A673 (cell line): ENCODE measurements around the gene XRCC1. TPM values are rescaled to one million over a fixed set of nuclear protein-coding genes. Genes with fewer than 3 reads are reported as not detected.

Experiments used
- BruUV-seq: library from RNA; stranded (reverse); fragments of 400-500 nt; replicated peaks from 2 replicates; lab custom pipeline; 2021; lab: Mats Ljungman, UMichigan
- CTCF ChIA-PET: fragments of 300-600 bp; sonication (Branson Sonifier 250); formaldehyde crosslinking; loops from one replicate; lab custom pipeline; 2022; ENCODE audit warnings: antibody characterized with exemption; lab: Charles Lee
- POLR2A ChIA-PET: fragments of 300-600 bp; sonication (Branson Sonifier 250); formaldehyde crosslinking; loops from one replicate; lab custom pipeline; 2022; ENCODE audit warnings: antibody characterized with exemption; ENCODE audit not compliant: low non-redundant PET; lab: Charles Lee
- DNase-seq: peaks from one replicate; pipeline ENCODE4 v3.0.0-alpha.2; 2015; ENCODE audit warnings: low spot score
- H3K27ac ChIP-seq: fragments of 200-600 bp; sonication (generic); 2 replicates; pipeline ENCODE4 v1.5.1; 2016; ENCODE audit warnings: mixed run types, low read depth, mild to moderate bottlenecking, mixed read lengths, antibody characterized with exemption, low read length; ENCODE audit not compliant: poor library complexity, severe bottlenecking
- H3K27me3 ChIP-seq: fragments of 200-600 bp; sonication (generic); replicated peaks from 2 replicates; pipeline ENCODE4 v1.6.1; 2017; ENCODE audit warnings: mixed run types, low read depth, mild to moderate bottlenecking, mixed read lengths, antibody characterized with exemption, low read length; ENCODE audit not compliant: insufficient read depth, poor library complexity
- H3K36me3 ChIP-seq: fragments of 200-600 bp; sonication (generic); 2 replicates; pipeline ENCODE4 v1.6.1; 2016; ENCODE audit warnings: mixed run types, mild to moderate bottlenecking, mixed read lengths, antibody characterized with exemption, low read length; ENCODE audit not compliant: insufficient read depth, poor library complexity, severe bottlenecking
- H3K4me1 ChIP-seq: fragments of 200-600 bp; sonication (generic); 2 replicates; pipeline ENCODE4 v1.6.1; 2017; ENCODE audit warnings: mixed run types, mild to moderate bottlenecking, mixed read lengths, antibody characterized with exemption, low read length; ENCODE audit not compliant: insufficient read depth, poor library complexity, severe bottlenecking
- H3K4me3 ChIP-seq: fragments of 200-600 bp; sonication (generic); 2 replicates; pipeline ENCODE4 v1.5.1; 2016; ENCODE audit warnings: low read depth, mixed run types, mild to moderate bottlenecking, mixed read lengths, low read length; ENCODE audit not compliant: poor library complexity, severe bottlenecking
- H3K9me3 ChIP-seq: fragments of 200-600 bp; sonication (generic); 2 replicates; pipeline ENCODE4 v1.6.1; 2016; ENCODE audit warnings: mixed run types, low read depth, mild to moderate bottlenecking, mixed read lengths, antibody characterized with exemption, low read length; ENCODE audit not compliant: poor library complexity, severe bottlenecking
- EZH2 ChIP-seq: fragments of 200-600 bp; sonication (generic); IDR thresholded peaks from 2 replicates; pipeline ENCODE4 v1.6.1; 2017; ENCODE audit warnings: borderline replicate concordance, low read depth, mild to moderate bottlenecking, mixed read lengths, antibody characterized with exemption, low read length; ENCODE audit not compliant: poor library complexity, severe bottlenecking
- intact Hi-C: fragments of 100-400 bp; cut with micrococcal nuclease; formaldehyde crosslinking; loops from one replicate; pipeline ENCODE4 v1.10.0; 2022; ENCODE audit not compliant: unreplicated experiment
- total RNA-seq: library from RNA; stranded (reverse); gene quantifications from 2 replicates; pipeline ENCODE4 v1.2.3, GENCODE V29; 2021
- TF ChIP-seq, protein P1 (sequence below): fragments of 300-800, 200-600 bp; sonication (generic); conservative IDR thresholded peaks from 2 replicates; pipeline ENCODE4 v1.5.1; 2017; ENCODE audit warnings: low read depth, mild to moderate bottlenecking, antibody characterized with exemption, low read length, moderate library complexity, mixed read lengths

XRCC1 gene
- total RNA-seq, 1 experiment from 2014 or later = 69.4 TPM

DNA sequence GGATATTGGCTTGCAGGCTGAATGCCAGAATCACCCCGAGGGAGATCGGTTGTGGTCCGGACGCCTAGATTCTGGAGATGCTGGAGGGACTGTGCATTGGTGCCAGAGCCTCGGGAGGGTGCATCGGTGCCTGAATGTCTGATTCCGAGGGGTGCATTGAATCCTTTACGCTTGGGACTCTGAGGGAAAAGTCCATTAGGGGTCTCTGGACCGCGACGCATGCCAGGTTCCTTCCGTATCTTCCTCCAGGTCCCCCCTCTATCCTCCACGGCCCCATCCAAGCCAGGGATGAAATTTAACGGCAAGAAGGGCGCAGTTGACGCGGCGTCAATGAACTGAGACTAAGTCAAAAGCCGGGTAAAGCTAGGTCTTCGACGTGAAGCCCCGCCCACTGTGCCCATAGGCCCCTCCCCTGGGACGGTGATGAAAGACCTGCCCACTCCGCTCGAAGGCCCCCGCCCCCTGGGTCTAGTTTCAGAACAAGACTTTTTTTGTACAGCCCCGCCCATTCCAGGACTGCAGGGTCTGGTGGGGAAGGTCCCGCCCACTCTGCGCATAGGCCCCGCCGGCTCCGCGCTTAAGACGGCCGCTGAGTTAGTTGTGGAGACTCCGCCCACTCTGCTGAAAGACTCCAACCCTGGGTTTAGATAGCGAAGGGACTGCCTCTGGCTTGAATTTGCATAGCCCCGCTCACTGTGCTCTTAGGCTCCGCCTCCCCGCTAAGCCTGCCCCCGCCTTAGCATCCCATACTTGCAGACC is 41.6 kb downstream of the XRCC1 start:
- peak overlapping the region; percentile 63 for H3K4me3 ChIP-seq
- TF ChIP-seq, protein P1, sequence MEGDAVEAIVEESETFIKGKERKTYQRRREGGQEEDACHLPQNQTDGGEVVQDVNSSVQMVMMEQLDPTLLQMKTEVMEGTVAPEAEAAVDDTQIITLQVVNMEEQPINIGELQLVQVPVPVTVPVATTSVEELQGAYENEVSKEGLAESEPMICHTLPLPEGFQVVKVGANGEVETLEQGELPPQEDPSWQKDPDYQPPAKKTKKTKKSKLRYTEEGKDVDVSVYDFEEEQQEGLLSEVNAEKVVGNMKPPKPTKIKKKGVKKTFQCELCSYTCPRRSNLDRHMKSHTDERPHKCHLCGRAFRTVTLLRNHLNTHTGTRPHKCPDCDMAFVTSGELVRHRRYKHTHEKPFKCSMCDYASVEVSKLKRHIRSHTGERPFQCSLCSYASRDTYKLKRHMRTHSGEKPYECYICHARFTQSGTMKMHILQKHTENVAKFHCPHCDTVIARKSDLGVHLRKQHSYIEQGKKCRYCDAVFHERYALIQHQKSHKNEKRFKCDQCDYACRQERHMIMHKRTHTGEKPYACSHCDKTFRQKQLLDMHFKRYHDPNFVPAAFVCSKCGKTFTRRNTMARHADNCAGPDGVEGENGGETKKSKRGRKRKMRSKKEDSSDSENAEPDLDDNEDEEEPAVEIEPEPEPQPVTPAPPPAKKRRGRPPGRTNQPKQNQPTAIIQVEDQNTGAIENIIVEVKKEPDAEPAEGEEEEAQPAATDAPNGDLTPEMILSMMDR = no peak
- TF ChIP-seq EZH2 = no peak
- intact Hi-C loops = loop anchor here (2.0 to 10.0 kb wide), 2 partner anchors 63 to 131 kb away; partner anchors contain the start of genes IRGQ and ZNF576
- peaks cover 1% of the 10 kb centered on the region for H3K9me3 ChIP-seq
- H3K27me3 ChIP-seq = no peaks in the 10 kb centered on the region
- POLR2A ChIA-PET = interaction anchor here (0.7 kb wide), 1 partner anchor 62 kb away, joined by 4 read pairs; the partner anchor contains the start of gene IRGQ
- peaks cover 13% of the 10 kb centered on the region for H3K4me1 ChIP-seq
- H3K36me3 ChIP-seq = peaks cover 8% of the 10 kb centered on the region
- no TSS peak for BruUV-seq
- peak; percentile 100 for DNase-seq
- CTCF ChIA-PET = interaction anchor here (0.5 to 1.7 kb wide), 4 partner anchors 14 to 88 kb away, joined by 3 to 7 read pairs (median 4); no protein-coding TSS in a partner anchor
- peak overlapping the region; percentile 86 for H3K27ac ChIP-seq

DNA sequence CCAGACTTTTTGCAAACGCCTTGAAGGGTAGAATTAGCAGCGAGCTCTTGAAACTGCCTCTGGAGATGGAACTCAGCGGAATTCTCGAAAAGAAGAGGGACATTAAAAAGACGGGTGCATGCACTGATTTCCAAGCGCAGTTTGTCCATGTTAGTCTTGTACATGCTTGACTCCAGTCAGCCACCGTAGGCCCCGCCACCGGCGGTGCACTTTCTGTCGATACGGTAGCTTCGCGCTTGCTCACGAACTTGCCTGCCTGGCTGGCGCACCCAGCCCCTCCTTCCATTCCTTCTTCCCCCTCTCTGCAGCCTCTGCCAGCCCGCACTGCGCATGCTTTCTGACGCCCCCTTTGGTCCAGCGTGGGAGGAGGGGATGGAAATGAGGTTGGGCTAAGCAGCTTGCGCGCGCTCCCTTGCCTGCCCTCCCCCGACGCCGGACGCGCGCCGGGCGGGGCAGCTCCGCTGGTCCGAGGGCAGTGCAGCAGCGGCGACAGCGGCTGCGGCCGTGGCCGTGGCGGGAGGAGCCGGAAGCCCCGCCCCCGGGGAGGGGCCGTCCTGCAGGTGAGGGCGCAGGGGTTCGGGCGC is 42.3 kb downstream of the XRCC1 start, which contains the start of gene ZNF575:
Gene ZNF575 (plus strand): TSS at position 227 of the 584 bp plus-strand sequence. CDS start 1,235 bp downstream, outside the sequence.
- peak within 1 kb of the TSS; percentile 63 for H3K4me3 ChIP-seq
- no peaks in the 10 kb centered on the region for H3K9me3 ChIP-seq
- no peaks in the 10 kb centered on the region for H3K27me3 ChIP-seq
- ChIA-PET CTCF (interaction anchor here (0.7 to 1.7 kb wide), 3 partner anchors 13 to 86 kb away, joined by 3 to 7 read pairs (median 4); no protein-coding TSS in a partner anchor), POLR2A (no interaction called here)
- intact Hi-C loops = loop anchor here (2.0 to 10.0 kb wide), 2 partner anchors 64 to 132 kb away; partner anchors contain the start of genes IRGQ and ZNF576
- H3K27ac ChIP-seq = peak within 1 kb of the TSS; percentile 86
- peaks cover 1% of the 10 kb centered on the region for H3K36me3 ChIP-seq
- no TSS peak for BruUV-seq
- DNase-seq = peak; percentile 97
- H3K4me1 ChIP-seq = peaks cover 15% of the 10 kb centered on the region
- TF ChIP-seq EZH2 = no peak
- TF ChIP-seq, protein P1 = no peak

DNA sequence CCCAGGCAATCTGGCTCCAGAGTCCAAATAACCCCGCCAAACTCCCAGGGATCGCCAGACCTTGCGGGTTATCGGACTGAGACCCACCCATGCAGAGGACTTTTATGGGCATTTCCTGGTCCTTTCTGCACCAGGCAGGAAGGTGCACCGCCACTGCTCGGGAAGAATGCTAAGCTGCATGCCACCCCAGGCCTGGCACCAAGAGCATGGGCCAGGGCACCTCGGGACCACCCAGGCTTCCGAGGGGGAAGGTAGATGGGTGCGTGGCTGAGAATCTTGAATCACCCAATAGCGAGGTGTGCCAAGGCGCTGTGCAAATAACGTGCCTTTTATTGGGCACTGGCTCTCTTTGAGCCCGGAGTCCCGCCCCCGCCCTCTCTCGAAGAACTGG is 42.8 kb downstream of the XRCC1 start:
- Histone ChIP-seq H3K9me3 (no peaks in the 10 kb centered on the region), H3K4me1 (peaks cover 20% of the 10 kb centered on the region), H3K36me3 (no peaks in the 10 kb centered on the region), H3K27me3 (no peaks in the 10 kb centered on the region), H3K27ac (peak overlapping the region; percentile 86), H3K4me3 (peak overlapping the region; percentile 63)
- BruUV-seq = no TSS peak
- intact Hi-C loops = loop anchor here (2.0 to 10.0 kb wide), 2 partner anchors 64 to 132 kb away; partner anchors contain the start of genes IRGQ and ZNF576
- TF ChIP-seq EZH2 = no peak
- TF ChIP-seq, protein P1 = no peak
- POLR2A ChIA-PET = interaction anchor here (0.5 kb wide), 1 partner anchor 25 kb away, joined by 3 read pairs; no protein-coding TSS in a partner anchor
- no peak for DNase-seq
- CTCF ChIA-PET = interaction anchor here (1.7 kb wide), 1 partner anchor 13 kb away, joined by 7 read pairs; no protein-coding TSS in a partner anchor
